Keratinocyte (primary cell): ENCODE results near the gene C16orf54.

ENCODE experiments used
- CTCF ChIP-seq, 3 experiments: IDR thresholded peaks in 1 of 3; conservative IDR thresholded peaks in 1 of 3; optimal IDR thresholded peaks in 1 of 3; 2 replicates in 2 of 3; 3 replicates in 1 of 3; pipeline versions ENCODE3 to v1.5.1; 2011; ENCODE audit warnings: low read length in 3 of 3, mild to moderate bottlenecking in 3 of 3, moderate library complexity in 2 of 3, control low read depth in 1 of 3, inconsistent platforms in 1 of 3; ENCODE audit not compliant: insufficient read depth in 2 of 3; ENCODE audit errors: extremely low read depth in 1 of 3
- EZH2 ChIP-seq: IDR thresholded peaks from one replicate; pipeline ENCODE4 v1.6.1; 2012; ENCODE audit warnings: inconsistent platforms, mild to moderate bottlenecking, low read length, moderate library complexity

- TF ChIP-seq CTCF (optimal IDR thresholded peaks at IDR 0.05 in 1 of 3, IDR thresholded peaks at IDR 0.05 in 1 of 3, conservative IDR thresholded peaks at IDR 0.05 in 1 of 3; ENCODE audit: extremely low read depth in 1 of 3, insufficient read depth in 2 of 3, low read length in 3 of 3) (no peak), EZH2 (no peak)
Measured at GRCh38 chr16:29766571-29766970, 20.8 kb upstream of the C16orf54 start.
